ENCODE data around the gene APOBR. TPM values are rescaled to one million over a fixed set of nuclear protein-coding genes. Genes with fewer than 3 reads are reported as not detected.

Gene APOBR
- total and polyA plus RNA-seq, 4 donors, result 0.28 to 1.5 (median 1.3) TPM

DNA sequence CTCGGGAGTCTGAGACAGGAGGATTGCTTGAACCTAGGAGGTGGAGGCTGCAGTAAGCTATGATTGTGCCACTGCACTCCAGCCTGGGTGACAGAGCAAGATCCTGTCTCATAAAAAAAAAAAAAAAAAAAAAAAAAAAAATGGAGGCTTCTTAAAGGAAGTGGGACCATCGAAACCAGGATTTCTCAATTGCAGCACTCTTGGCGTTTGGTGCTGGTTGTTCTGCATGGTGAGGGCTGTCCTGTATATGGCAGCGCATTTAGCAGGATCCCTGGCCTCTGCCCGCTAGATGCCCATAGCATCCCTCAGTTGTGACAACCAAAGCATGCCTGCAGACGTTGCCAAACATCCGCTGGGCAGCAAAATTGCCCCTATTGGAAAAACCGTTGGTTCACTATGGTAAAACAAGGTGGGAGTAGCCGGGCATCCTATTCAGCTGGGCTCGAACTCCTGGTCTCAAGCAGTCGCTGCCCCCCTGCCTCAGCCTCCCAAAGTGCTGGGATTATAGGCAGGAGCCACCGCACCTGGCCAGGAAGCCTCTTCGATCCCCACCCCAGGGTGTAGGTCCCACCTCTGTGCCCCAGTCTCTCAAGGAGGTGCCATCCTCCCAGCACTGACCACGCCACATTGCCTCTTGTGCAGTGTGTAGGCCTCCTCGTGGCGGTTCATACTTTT is 15.8 kb upstream of the APOBR start:
- WGBS, result 94% methylated on average over 16 of the region's 16 CpGs
- no peaks in the 10 kb centered on the region for H3K4me1 ChIP-seq (ENCODE audit: control insufficient read depth in 4 of 4, insufficient read depth in 4 of 4, low read length in 3 of 4)
- no peak for DNase-seq (ENCODE audit: low spot score)
- peaks cover 14 to 52% (median 21%) of the 10 kb centered on the region in 4 donors for H3K36me3 ChIP-seq (ENCODE audit: control insufficient read depth in 4 of 4, insufficient read depth in 3 of 4, low read depth in 1 of 4, low read length in 3 of 4)
- no peak overlapping the region for H3K4me3 ChIP-seq (ENCODE audit: low read depth in 1 of 3, low read length in 3 of 3)
- H3K9me3 ChIP-seq (ENCODE audit: control insufficient read depth in 4 of 4, low read length in 3 of 4), result no peaks in the 10 kb centered on the region
- no peak overlapping the region for H3K9ac ChIP-seq (ENCODE audit: low read depth in 1 of 2, low read length in 2 of 2)
- TF ChIP-seq HNF4A (conservative IDR thresholded peaks at IDR 0.05), result no peak
- no peak for TF ChIP-seq FOXA2 (IDR thresholded peaks at IDR 0.05)
- TF ChIP-seq SP1 (IDR thresholded peaks at IDR 0.05), result no peak
- TF ChIP-seq FOXA1 (IDR thresholded peaks at IDR 0.05), result no peak
- TF ChIP-seq EGR1 (IDR thresholded peaks at IDR 0.05; ENCODE audit: low read depth in 2 of 2), result no peak
- no peak for TF ChIP-seq RXRA (IDR thresholded peaks at IDR 0.05)
- TF ChIP-seq, protein P1, sequence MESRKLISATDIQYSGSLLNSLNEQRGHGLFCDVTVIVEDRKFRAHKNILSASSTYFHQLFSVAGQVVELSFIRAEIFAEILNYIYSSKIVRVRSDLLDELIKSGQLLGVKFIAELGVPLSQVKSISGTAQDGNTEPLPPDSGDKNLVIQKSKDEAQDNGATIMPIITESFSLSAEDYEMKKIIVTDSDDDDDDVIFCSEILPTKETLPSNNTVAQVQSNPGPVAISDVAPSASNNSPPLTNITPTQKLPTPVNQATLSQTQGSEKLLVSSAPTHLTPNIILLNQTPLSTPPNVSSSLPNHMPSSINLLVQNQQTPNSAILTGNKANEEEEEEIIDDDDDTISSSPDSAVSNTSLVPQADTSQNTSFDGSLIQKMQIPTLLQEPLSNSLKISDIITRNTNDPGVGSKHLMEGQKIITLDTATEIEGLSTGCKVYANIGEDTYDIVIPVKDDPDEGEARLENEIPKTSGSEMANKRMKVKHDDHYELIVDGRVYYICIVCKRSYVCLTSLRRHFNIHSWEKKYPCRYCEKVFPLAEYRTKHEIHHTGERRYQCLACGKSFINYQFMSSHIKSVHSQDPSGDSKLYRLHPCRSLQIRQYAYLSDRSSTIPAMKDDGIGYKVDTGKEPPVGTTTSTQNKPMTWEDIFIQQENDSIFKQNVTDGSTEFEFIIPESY (IDR thresholded peaks at IDR 0.05), result no peak
- no peak for TF ChIP-seq GABPA (IDR thresholded peaks at IDR 0.05 in 1 of 2, conservative IDR thresholded peaks at IDR 0.05 in 1 of 2)
- TF ChIP-seq HNF4G (IDR thresholded peaks at IDR 0.05), result no peak
- TF ChIP-seq, protein P2, sequence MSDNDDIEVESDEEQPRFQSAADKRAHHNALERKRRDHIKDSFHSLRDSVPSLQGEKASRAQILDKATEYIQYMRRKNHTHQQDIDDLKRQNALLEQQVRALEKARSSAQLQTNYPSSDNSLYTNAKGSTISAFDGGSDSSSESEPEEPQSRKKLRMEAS (IDR thresholded peaks at IDR 0.05), result no peak
- no peak overlapping the region for H3K27ac ChIP-seq (ENCODE audit: low read depth in 1 of 2, low read length in 2 of 2)
- H3K27me3 ChIP-seq (ENCODE audit: control insufficient read depth in 4 of 4, insufficient read depth in 4 of 4, low read length in 3 of 4), result no peaks in the 10 kb centered on the region

DNA sequence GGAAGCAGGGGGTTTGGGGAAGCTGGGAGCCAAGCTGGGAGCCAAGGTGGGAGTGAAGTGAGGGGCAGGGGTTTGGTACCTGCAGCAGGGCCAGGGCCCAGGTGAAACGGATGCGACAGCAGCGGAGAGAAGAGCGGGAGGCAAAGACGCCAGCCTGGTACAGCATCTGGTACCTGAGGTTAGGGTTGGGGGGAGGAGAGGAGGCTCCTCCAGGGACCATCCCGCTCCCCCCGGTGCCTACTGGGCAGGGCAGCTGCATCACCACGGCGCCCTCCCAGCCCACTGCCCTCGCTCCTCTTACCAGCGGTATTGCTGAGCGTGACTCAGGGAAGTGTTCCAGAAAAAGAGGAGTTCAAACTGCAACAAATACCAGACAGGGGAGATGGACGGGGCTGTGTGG is 12.4 kb upstream of the APOBR start:
- no peak overlapping the region for H3K9ac ChIP-seq (ENCODE audit: low read depth in 1 of 2, low read length in 2 of 2)
- no peaks in the 10 kb centered on the region for H3K27me3 ChIP-seq (ENCODE audit: control insufficient read depth in 4 of 4, insufficient read depth in 4 of 4, low read length in 3 of 4)
- WGBS, result 93% methylated on average over 13 of the region's 13 CpGs
- no peaks in the 10 kb centered on the region for H3K9me3 ChIP-seq (ENCODE audit: control insufficient read depth in 4 of 4, low read length in 3 of 4)
- peaks cover 11 to 45% (median 13%) of the 10 kb centered on the region in 4 donors for H3K36me3 ChIP-seq (ENCODE audit: control insufficient read depth in 4 of 4, insufficient read depth in 3 of 4, low read depth in 1 of 4, low read length in 3 of 4)
- no peaks in the 10 kb centered on the region for H3K4me1 ChIP-seq (ENCODE audit: control insufficient read depth in 4 of 4, insufficient read depth in 4 of 4, low read length in 3 of 4)
- no peak for DNase-seq (ENCODE audit: low spot score)
- no peak overlapping the region for H3K27ac ChIP-seq (ENCODE audit: low read depth in 1 of 2, low read length in 2 of 2)
- no peak overlapping the region for H3K4me3 ChIP-seq (ENCODE audit: low read depth in 1 of 3, low read length in 3 of 3)
- TF ChIP-seq JUND (IDR thresholded peaks at IDR 0.05), result no peak
- no peak for TF ChIP-seq HNF4G (IDR thresholded peaks at IDR 0.05)
- TF ChIP-seq, protein P3, sequence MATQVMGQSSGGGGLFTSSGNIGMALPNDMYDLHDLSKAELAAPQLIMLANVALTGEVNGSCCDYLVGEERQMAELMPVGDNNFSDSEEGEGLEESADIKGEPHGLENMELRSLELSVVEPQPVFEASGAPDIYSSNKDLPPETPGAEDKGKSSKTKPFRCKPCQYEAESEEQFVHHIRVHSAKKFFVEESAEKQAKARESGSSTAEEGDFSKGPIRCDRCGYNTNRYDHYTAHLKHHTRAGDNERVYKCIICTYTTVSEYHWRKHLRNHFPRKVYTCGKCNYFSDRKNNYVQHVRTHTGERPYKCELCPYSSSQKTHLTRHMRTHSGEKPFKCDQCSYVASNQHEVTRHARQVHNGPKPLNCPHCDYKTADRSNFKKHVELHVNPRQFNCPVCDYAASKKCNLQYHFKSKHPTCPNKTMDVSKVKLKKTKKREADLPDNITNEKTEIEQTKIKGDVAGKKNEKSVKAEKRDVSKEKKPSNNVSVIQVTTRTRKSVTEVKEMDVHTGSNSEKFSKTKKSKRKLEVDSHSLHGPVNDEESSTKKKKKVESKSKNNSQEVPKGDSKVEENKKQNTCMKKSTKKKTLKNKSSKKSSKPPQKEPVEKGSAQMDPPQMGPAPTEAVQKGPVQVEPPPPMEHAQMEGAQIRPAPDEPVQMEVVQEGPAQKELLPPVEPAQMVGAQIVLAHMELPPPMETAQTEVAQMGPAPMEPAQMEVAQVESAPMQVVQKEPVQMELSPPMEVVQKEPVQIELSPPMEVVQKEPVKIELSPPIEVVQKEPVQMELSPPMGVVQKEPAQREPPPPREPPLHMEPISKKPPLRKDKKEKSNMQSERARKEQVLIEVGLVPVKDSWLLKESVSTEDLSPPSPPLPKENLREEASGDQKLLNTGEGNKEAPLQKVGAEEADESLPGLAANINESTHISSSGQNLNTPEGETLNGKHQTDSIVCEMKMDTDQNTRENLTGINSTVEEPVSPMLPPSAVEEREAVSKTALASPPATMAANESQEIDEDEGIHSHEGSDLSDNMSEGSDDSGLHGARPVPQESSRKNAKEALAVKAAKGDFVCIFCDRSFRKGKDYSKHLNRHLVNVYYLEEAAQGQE (IDR thresholded peaks at IDR 0.05), result no peak
- TF ChIP-seq RAD21 (IDR thresholded peaks at IDR 0.05), result no peak
- no peak for TF ChIP-seq FOXA1 (IDR thresholded peaks at IDR 0.05)
- TF ChIP-seq GABPA (IDR thresholded peaks at IDR 0.05 in 1 of 2, conservative IDR thresholded peaks at IDR 0.05 in 1 of 2), result no peak
- no peak for TF ChIP-seq FOXA2 (IDR thresholded peaks at IDR 0.05)
- TF ChIP-seq, protein P4, sequence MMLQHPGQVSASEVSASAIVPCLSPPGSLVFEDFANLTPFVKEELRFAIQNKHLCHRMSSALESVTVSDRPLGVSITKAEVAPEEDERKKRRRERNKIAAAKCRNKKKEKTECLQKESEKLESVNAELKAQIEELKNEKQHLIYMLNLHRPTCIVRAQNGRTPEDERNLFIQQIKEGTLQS (IDR thresholded peaks at IDR 0.05), result no peak
- TF ChIP-seq SP1 (IDR thresholded peaks at IDR 0.05), result no peak
- no peak for TF ChIP-seq RXRA (IDR thresholded peaks at IDR 0.05)
- TF ChIP-seq, protein P1 (IDR thresholded peaks at IDR 0.05), result no peak
- no peak for TF ChIP-seq YY1 (IDR thresholded peaks at IDR 0.05)
- TF ChIP-seq, protein P5, sequence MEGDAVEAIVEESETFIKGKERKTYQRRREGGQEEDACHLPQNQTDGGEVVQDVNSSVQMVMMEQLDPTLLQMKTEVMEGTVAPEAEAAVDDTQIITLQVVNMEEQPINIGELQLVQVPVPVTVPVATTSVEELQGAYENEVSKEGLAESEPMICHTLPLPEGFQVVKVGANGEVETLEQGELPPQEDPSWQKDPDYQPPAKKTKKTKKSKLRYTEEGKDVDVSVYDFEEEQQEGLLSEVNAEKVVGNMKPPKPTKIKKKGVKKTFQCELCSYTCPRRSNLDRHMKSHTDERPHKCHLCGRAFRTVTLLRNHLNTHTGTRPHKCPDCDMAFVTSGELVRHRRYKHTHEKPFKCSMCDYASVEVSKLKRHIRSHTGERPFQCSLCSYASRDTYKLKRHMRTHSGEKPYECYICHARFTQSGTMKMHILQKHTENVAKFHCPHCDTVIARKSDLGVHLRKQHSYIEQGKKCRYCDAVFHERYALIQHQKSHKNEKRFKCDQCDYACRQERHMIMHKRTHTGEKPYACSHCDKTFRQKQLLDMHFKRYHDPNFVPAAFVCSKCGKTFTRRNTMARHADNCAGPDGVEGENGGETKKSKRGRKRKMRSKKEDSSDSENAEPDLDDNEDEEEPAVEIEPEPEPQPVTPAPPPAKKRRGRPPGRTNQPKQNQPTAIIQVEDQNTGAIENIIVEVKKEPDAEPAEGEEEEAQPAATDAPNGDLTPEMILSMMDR (IDR thresholded peaks at IDR 0.05; ENCODE audit: low read depth, low read length, missing input control), result no peak
- TF ChIP-seq, protein P2 (IDR thresholded peaks at IDR 0.05), result no peak
- TF ChIP-seq NR2F2 (IDR thresholded peaks at IDR 0.05), result no peak
- TF ChIP-seq TAF1 (conservative IDR thresholded peaks at IDR 0.05), result no peak
- no peak for TF ChIP-seq HNF4A (conservative IDR thresholded peaks at IDR 0.05)
- no peak for TF ChIP-seq EGR1 (IDR thresholded peaks at IDR 0.05; ENCODE audit: low read depth in 2 of 2)
